HG02884 (cell line): ENCODE data around the gene PTPRA.

ENCODE experiments used
- ATAC-seq: cut with Tn5 transposase; IDR thresholded peaks from one replicate; pipeline ENCODE4 v1.9.1; 2021; ENCODE audit warnings: mild to moderate bottlenecking, moderate library complexity; ENCODE audit not compliant: unreplicated experiment

The PTPRA gene

DNA sequence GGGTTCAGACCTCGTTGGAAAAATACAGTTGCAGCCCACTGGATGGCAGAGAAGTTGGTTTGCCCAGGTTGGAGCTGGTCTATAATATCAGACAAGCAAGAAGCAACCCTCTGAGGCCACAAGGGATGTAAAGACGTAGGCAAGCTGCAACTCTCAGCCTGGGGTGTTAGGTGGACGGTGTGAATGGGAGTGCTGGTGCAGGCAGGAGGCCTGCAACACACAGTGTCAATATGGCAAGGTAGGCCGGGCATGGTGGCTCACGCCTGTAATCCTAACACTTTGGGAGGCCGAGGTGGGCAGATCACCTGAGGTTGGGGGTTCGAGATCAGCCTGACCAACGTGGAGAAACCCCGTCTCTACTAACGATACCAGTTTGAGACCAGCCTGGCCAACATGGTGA lies 22.2 kb upstream of the PTPRA start:
- ATAC-seq, result no peak

DNA sequence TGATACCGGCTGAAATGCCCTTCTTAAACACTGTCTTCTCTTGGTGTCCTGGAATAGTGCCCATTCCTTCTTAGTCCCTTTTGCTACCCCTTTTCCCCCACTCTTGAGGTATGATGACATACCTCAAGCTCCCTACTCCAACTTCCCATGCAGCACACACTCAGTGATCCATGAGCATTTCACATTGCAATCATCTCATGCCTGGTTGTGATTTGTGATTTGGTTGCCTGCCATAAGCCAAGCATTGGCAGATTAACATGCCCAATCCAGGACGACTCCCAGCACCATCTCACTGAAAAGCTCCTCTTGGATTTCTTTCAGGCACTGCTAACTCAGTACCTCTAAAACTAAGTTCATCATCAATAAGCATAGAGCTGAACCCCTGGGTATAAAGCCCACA lies 14.7 kb upstream of the PTPRA start:
- no peak for ATAC-seq

DNA sequence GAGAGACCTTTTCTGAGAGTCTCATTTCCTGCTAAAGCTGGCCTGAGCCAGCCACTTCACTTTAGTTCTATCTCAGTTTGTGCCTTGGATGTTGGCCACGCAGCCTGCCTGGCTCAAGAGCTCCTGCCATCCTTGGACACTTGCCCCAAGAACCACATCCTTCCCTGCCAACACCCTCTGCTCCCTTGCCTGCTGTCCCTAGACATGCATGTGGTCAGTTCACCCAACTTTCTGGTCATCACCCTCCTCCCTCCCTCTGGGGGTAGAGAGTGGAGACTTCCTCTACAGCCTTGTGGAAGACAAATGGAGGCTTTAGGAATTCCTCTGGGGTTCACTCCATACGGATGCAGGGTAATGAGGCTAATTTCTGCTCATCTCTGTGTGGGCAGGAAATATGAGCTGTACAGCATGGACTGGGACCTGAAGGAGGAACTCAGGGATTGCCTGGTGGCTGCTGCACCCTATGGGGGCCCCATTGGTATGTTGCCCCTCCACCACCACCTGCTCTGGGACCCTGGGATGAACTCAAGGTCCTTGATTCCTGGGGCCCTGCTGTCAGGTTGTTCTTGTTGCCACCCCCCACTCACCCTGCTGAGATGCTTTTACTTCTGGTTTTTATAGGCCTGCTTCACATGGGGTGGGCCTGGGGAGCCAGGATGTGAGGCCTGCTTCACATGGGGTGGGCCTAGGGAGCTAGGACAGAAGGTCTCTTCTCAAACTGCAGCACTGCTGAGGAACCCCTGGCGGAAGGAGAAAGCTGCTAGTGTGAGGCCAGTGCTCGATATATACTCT lies 13.8 kb upstream of the PTPRA start:
- no peak for ATAC-seq

DNA sequence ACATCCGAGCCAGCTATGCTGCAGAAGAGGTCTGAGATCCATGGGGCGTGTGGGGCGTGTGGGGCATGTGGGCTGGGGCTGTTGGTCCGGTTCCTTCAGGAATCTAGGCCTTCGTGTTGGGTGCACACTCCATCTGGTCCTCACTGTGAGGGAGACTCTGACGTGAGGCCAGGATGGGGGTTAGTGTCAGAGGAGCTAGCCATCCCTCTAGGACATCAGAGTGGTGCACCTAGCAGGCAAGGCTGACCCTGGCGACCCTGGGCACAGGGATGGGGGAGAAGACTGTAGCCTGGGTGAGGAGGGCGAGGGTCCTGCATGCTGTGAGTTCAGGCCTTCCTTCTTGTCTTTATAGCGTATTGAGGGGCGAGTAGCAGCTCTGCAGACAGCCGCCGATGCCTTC lies 8.7 kb upstream of the PTPRA start:
- ATAC-seq, result no peak

DNA sequence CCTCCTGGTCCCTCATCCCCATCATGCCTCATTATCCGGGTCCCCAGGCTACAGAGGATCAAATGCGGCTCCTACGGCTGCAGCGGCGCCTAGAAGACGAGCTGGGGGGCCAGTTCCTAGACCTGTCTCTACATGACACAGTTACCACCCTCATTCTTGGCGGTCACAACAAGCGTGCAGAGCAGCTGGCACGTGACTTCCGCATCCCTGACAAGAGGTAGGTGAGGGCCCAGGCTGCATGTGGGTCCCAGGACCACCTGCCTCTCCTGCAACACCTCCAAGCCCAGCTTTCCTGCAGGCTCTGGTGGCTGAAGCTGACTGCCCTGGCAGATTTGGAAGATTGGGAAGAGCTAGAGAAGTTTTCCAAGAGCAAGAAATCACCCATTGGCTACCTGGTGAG lies 8.2 kb upstream of the PTPRA start:
- ATAC-seq, result no peak

DNA sequence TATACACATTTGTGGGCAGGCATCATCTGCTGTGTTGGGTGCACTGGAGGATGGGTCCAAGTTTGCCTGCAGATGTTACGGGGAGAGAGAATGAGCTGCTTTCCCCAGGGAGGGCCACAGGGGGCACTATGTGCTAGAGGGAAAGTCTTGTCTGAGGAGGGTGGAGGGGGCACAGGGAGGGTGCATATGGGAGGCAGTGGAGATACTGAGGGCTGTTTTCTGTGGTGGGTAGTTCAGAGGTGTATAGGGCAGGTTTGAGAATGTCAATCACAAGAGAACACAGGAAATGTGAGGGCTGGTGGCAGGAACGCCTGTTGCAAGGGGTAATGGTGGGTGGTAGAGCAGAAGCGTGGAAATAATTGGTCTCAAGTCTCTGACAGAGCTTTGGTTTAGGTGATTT lies 7.7 kb upstream of the PTPRA start:
- ATAC-seq, result no peak

DNA sequence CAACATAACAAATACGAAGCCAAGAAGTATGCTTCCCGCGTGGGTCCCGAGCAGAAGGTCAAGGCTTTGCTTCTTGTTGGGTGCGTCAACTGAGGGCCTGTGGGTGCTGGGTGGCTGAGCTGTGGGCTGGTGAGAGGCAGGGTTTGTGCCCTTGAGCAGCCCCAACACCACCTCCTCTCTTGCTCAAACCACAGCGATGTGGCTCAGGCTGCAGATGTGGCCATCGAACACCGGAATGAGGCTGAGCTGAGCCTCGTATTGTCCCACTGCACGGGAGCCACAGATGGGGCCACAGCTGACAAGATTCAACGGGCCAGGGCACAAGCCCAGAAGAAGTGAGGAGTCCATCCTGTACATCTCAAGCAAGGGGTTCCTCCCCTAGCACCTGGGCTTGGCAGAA lies 7.0 kb upstream of the PTPRA start:
- ATAC-seq, result no peak

DNA sequence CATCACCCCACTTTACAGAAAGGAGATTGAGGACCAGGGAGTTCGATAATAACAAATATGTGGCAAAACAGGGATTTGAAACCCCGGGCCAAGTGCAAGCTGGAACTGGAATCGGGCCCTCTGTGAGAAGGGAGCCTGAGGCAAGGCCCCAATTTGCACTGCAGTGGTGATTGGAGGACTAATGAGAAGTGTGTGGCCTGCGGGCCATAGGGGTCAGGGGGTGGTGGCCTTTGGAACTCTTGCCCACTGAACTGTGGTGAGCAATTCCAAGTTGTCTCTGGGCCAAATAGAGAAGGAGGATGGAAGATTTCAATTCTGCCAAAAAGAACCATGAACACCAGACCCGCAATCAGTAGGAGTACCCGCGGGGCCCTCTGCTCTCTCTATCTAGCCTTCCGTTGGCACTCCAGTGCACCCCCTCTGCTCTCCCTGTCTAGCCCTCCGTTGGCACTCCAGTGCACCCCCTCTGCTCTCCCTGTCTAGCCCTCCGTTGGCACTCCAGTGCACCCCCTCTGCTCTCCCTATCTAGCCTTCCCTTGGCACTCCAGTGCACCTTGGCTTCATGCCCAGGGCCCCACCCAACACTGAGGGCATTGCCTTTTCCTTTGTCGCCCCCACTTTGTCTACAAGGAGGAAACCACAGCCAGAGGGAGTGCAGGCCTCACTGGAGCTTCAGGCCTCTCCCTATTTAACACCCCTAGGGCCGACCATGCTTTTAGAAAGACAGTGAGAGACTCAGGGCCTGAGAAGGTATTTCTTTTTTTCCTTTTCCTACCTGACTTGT lies 6.0 kb upstream of the PTPRA start:
- ATAC-seq, result no peak

DNA sequence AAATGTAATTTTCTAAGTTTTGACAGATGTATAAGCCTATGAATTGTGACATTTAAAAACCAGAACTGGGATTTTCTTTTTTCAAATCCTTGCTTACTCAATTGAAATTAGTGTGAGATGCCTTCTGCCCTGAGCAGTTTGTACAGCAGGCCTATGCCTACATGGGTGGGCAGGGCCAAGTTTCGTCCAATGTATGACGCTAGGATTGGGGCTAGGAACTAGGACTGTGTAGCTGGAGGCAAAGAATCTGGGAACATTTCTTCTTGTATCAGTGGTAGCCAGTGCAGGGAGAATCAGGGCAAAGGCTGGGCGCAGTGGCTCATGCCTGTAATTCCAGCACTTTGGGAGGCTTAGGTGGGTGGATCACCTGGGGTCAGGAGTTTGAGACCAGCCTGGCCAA lies 3.9 kb upstream of the PTPRA start:
- no peak for ATAC-seq

DNA sequence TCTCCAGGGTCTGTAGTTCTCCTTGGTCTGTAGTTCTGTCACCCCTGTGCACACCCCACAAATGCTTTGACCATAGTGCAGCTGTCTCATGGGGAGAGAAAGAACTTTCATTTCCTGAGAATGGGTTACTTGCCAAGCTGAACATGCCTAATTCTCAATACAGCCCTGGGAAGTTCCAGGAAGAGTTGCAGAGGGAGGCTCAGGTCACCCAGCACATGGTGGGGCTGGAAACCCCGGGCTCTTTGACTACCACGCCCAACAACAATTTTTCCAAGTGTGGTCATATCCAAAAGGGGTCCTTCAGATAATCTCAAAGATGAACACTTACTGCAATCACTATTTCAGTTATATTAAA lies 2.2 kb upstream of the PTPRA start:
- no peak for ATAC-seq

DNA sequence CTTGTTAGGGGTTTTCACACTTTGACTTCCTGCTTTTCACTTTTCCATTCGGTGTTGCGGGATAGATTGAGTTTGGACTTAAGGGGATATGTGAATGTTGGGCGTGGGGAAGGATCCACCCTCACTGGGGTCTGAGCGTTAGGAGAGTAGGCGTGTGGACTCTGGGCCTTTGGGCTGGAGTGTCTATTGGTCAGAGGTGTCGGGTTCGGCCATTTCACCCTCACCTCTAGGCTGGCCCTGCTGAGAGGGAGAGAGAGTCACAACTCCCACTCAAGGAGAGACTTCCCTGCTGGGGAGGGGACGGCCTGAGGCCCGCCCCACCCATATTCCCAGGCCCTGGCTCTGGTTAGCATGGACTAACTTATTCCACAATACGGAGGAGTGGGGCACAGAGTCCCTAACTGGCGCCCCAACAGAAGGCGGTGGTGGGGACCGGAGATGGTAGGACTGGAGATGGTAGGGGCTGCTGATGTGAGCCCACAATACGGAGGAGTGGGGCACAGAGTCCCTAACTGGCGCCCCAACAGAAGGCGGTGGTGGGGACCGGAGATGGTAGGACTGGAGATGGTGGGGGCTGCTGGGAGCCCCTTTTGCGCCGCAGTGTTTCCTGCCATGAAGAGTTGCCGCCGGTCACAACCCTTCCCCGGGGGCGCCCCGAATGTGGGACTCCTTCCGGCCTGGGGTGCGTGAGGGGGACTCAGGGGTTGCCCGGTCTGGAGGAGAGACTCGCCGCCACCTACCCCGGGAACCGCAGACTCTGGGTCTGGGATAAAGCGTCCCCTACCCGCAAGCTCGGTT lies 1.4 kb upstream of the PTPRA start:
- no peak for ATAC-seq

DNA sequence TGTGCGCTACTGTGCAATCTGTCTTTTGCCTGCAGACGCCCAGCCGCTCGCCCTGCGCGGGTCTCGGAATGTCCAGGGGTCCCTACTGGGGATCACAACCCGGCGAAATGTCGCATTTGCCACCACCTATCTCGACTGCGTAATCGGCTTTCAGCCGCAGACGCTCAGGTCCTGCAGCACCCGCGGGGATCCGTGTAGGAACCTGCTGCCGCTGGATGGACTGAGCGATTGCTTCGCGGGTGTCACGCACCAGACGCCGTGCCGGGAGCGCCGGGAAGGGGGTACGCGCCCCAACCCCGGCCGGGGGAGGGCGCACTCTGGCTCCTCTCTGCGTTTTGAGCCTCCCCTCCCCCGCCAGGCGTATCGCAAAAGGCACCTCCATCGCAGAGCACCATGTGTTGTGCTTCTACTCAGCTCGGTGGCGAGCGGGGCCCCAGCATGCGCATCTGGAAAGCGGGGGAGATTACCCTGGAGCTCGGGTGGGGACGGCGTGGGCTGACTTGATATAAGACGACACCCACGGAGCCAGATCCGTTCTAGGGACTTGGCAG lies 747 bp upstream of the PTPRA start:
- no peak for ATAC-seq

DNA sequence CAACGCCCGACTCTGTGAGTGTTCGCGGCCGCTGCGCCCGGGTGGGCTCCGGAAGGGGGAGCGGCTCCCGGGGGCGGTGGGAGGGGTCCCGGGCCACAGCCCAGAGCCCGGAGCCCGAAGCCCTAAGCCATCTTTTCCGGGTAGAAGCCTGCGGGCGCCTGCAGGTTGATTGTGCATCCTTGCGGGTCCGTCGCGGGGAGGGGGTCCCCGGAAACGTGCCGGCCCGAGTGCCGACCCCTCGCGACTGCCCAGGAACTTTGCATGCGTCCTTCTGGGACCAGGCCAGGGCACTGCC lies 413 bp downstream of the PTPRA start:
- peak; percentile 34 for ATAC-seq

DNA sequence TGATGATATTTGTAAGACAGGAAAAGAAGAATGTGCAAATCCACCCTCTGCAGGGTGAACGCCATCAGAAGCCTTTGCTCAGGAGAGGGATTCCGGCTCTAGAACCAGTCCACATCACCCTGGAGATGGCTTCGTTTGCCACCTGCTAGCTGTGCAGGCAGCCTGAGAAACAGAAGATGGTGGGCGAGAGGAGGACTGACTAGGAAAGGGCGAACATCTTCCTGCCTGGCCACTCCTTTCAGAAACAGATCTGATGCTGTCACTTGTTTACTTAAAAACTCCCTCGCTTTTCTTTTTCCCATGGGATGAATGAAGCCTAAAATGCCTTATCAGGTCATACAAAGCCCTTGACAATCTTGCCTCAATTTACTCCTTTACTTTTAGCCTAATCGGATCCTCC lies 1.2 kb downstream of the PTPRA start:
- no peak for ATAC-seq

DNA sequence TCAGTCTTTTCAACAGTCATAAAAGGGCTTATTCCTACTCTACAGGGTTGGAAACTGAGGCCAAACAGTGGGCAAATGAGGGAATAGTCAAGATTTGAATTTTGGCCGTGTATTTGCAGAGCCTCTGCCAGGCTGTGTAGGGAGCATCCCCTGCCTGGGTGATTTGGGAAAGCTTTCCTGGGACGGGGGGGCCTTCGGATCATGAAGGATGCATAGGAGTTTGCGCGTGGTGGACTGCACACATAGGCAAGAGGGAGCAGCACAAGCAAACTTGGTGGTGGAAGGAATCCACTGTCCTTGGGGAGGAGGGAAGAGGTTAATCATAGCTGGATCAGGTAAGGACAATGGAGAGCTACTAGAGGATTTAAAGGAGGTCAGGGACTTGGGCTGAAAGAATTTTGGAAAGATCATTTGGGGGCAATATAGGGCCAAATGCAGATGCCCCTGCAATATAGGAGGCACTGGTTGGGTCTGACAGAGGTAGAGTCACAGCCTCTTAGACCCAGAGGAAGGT lies 2.5 kb downstream of the PTPRA start:
- ATAC-seq, result no peak

DNA sequence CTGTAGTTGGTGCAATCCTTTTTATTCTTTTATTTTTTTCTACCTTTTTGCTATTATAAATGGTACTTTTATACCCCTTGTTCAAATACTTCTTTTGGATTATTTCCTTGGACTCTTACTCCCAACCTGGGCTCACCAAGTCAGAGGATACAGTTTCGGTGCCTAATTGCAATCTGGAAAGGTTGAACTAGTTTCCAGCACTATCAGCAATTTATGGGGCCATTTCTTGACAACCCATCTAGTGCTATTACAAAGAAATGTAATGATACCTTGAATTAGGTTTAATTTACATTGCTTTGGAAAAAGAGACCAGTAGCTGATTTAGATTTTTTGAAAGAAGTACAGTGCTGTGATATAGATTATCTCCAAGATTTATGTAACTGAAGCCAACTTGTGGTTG lies 5.2 kb downstream of the PTPRA start:
- ATAC-seq, result no peak

DNA sequence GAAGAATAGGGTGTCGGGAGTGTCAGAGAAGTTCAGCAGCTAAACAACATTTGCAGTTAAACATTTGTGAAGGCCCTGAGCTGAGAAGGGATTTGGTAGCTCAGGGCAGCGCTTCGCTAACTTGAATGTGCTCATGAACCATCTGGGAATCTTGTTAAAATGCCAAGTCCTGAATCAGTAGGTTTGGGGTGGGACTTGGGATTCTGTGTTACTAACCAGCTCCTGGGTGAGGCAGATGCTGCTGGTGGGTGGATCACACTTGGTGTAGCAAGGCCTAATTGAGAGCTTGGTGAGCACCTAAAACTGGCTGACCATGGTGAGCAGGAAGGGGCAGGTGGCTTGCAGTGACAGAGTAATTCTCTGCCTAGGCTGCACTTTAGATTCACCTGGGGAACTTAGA lies 5.9 kb downstream of the PTPRA start:
- no peak for ATAC-seq

DNA sequence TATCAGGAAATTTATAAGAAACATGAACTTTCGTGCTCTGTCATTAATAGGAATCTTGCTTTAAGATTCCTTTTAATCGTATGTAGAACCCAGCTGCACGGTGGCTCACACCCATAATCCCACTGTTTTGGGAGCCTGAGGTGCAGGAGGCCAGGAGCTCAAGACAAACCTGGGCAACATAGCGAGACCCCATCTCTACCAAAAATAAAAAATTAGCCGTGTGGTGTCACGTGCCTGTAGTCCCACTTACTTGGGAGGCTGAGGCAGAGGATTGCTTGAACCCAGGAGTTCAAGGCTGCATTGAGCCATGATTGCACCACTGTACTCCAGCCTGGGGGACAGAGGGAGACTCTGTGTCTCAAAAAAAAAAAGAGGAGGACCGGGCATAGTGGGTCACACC lies 7.4 kb downstream of the PTPRA start:
- ATAC-seq, result no peak

DNA sequence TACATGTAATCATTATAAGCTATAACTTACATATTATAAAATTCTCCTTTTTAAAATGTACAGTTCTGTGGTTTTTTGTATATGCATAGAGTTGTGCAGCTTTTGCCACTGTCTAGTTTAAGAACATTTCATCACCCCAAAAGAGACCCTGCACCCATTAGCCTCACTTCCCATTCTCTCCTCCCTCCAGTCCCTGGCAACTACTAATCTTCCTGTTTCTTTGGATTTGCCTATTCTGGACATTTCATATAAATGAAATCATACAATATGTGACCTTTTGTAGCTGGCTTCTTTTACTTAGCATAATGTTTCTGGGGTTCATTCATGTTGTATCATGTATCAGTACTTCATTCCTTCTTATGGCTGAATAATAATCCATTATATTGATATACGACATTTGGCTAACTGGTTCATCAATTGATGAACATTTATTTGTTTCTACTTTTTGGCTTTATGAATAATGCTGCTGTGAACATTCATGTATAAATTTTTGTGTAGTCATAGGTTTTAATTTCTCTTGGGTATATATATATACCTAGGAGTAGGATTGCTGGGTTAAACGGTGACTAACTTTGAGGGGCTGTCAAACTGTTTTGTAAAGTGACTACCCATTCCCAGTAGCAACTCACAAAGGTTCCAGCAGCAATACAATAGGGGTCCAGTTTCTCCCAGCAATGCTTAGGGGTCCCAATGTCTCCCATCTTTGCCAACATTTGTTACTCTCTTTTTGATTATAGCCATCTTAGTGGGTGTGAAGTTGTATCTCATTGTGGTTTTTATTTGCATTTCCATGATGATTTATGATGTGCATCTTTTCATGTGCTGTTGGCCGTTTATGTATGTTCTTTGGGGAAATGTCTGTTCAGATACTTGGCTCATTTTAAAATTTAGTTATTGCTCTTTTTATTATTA lies 10.7 kb downstream of the PTPRA start:
- ATAC-seq, result no peak

DNA sequence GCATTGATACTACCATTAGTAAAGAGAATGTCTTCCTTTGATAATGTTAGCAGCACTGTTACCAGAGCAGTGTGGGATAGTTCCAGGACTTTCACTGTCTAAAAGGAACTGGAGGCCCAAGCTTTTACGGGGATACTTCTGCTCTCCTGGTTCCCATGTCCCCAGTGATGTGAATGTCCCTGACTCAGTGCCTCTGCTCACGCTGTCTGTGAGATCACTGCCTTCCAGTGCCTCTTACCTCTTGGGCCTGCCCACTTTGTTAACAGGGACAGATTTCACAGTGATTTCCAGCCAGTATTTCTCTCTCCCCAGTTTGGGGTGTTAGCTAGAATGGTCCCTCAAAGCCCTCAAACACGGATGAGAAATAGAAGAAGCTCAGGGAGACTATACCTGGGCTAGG lies 14.4 kb downstream of the PTPRA start:
- ATAC-seq, result no peak
